ENCODE measurements around the gene BORCS6. TPM values are rescaled to one million over a fixed set of nuclear protein-coding genes. Genes with fewer than 3 reads are reported as not detected.

The BORCS6 gene
- total and polyA plus RNA-seq, 9 of the 15 experiments (the other 6 are each of a cell fraction or from before 2014, with no cell fraction given): 0.01 to 7.4 (median 2.3) TPM

GRCh38 chr17:8173056-8173870, 16.7 kb downstream of the BORCS6 start (continued):
- TF ChIP-seq CHD7 (IDR thresholded peaks at IDR 0.05; ENCODE audit: low read depth, low read length) (no peak), SFPQ (IDR thresholded peaks at IDR 0.05; ENCODE audit: low read depth, low read length) (no peak; the same call in 1 of the 2 replicates), TAF15 (IDR thresholded peaks at IDR 0.05; ENCODE audit: low read depth, low read length) (no peak), ZNF143 (CRISPR knock-in tag; IDR thresholded peaks at IDR 0.05) (peak; percentile 77), CC2D1A (IDR thresholded peaks at IDR 0.05) (peak; percentile 32; the same call in 1 of the 2 replicates), ZNF41 (CRISPR knock-in tag; conservative IDR thresholded peaks at IDR 0.05) (peak; percentile 91), CTCFL (IDR thresholded peaks at IDR 0.05; ENCODE audit: borderline replicate concordance, insufficient read depth, low read depth, low read length, poor library complexity, severe bottlenecking) (no peak), NR2C1 (IDR thresholded peaks at IDR 0.05) (peak; percentile 48), NR2C1 (tag; IDR thresholded peaks at IDR 0.05) (peak; percentile 64), HNRNPK (IDR thresholded peaks at IDR 0.05; ENCODE audit: low read depth, low read length, poor library complexity, severe bottlenecking) (no peak)
